HEK293 (cell line): ENCODE measurements around the gene GLT1D1.

Source experiments
- CTCF ChIP-seq: fragments of 450-650 bp; formaldehyde crosslinking; IDR thresholded peaks from 2 replicates; pipeline ENCODE4 v1.5.1; 2016; ENCODE audit warnings: missing biosample characterization, missing genetic modification characterization
- KLF10 ChIP-seq: fragments of 450-650 bp; IDR thresholded peaks from 2 replicates; pipeline ENCODE4 v1.5.1; 2018; ENCODE audit warnings: missing biosample characterization, mild to moderate bottlenecking, missing genetic modification characterization
- REPIN1 ChIP-seq: fragments of 450-650 bp; formaldehyde crosslinking; IDR thresholded peaks from 2 replicates; pipeline ENCODE4 v1.5.1; 2017; ENCODE audit warnings: missing biosample characterization, missing genetic modification characterization, low read depth
- TRIM28 ChIP-seq: IDR thresholded peaks from 2 replicates; pipeline ENCODE4 v1.6.1; 2011; ENCODE audit warnings: low read length, control low read depth, borderline replicate concordance
- ZEB2 ChIP-seq: fragments of 450-650 bp; formaldehyde crosslinking; IDR thresholded peaks from 2 replicates; pipeline ENCODE4 v1.5.1; 2016; ENCODE audit warnings: missing biosample characterization, missing genetic modification characterization
- ZNF121 ChIP-seq: fragments of 450-650 bp; formaldehyde crosslinking; IDR thresholded peaks from 2 replicates; pipeline ENCODE4 v1.5.1; 2016; ENCODE audit warnings: missing biosample characterization, missing genetic modification characterization
- ZNF155 ChIP-seq: fragments of 450-650 bp; formaldehyde crosslinking; IDR thresholded peaks from 2 replicates; pipeline ENCODE4 v1.5.1; 2016; ENCODE audit warnings: missing biosample characterization, missing genetic modification characterization
- ZNF18 ChIP-seq: fragments of 450-650 bp; formaldehyde crosslinking; IDR thresholded peaks from 2 replicates; pipeline ENCODE4 v1.5.1; 2016; ENCODE audit warnings: missing biosample characterization, missing genetic modification characterization
- ZNF184 ChIP-seq: fragments of 450-650 bp; IDR thresholded peaks from 2 replicates; pipeline ENCODE4 v1.5.1; 2018; ENCODE audit warnings: missing biosample characterization, mild to moderate bottlenecking, missing genetic modification characterization
- ZNF324 ChIP-seq: fragments of 450-650 bp; formaldehyde crosslinking; IDR thresholded peaks from 2 replicates; pipeline ENCODE4 v1.5.1; 2016; ENCODE audit warnings: missing biosample characterization, missing genetic modification characterization
- ZNF513 ChIP-seq: fragments of 450-650 bp; IDR thresholded peaks from 2 replicates; pipeline ENCODE4 v1.5.1; 2018; ENCODE audit warnings: missing biosample characterization, missing genetic modification characterization
- ZNF629 ChIP-seq: fragments of 450-650 bp; formaldehyde crosslinking; IDR thresholded peaks from 2 replicates; pipeline ENCODE4 v1.5.1; 2017; ENCODE audit warnings: missing biosample characterization, missing genetic modification characterization
- ZNF639 ChIP-seq: fragments of 450-650 bp; formaldehyde crosslinking; IDR thresholded peaks from 2 replicates; pipeline ENCODE4 v1.5.1; 2016; ENCODE audit warnings: missing biosample characterization, missing genetic modification characterization

GRCh38 chr12:128804762-128805161 lies 48.5 kb upstream of the GLT1D1 start:
- TF ChIP-seq ZNF639 (tag by site-specific recombination) (no peak), ZNF121 (tag by site-specific recombination) (no peak), KLF10 (no peak), ZNF513 (tag by site-specific recombination) (no peak), ZNF155 (tag by site-specific recombination) (no peak), ZEB2 (no peak), REPIN1 (tag by site-specific recombination) (no peak), ZNF184 (tag by site-specific recombination) (no peak), CTCF (tag by site-specific recombination) (no peak), ZNF18 (tag by site-specific recombination) (no peak), ZNF324 (tag by site-specific recombination) (no peak), ZNF629 (no peak), TRIM28 (no peak)
